Heart left ventricle (tissue), 13 donors: ENCODE results near the gene MAML1.

ENCODE experiments used
- POLR2A ChIP-seq, 2 donors: fragments of 450-650 bp; IDR thresholded peaks; one replicate each; pipeline ENCODE4 v1.6.1; 2017; ENCODE audit warnings: antibody characterized with exemption in 2 of 2, mild to moderate bottlenecking in 2 of 2, moderate library complexity in 2 of 2
- TF ChIP-seq, protein P1 (sequence below), 12 donors: fragments of 200-600 bp; sonication (generic) in 4 of 12; IDR thresholded peaks; one replicate each; pipeline versions ENCODE4 v1.5.0 to v1.8.0; 2018 to 2022; ENCODE audit warnings: antibody characterized with exemption in 12 of 12, mild to moderate bottlenecking in 5 of 12
- donor health status: ischemic (EF 13 %, LVEDD 7.1; RV severe dilation, severe dysfunction).
- donor health status: DM: no; HTN: yes; CAD: no.
- donor health status: DM: no; HTN: no; CAD: no.
- donor health status: ischemic (EF 25% LVEDD 6.9; RV normal size, moderate dysfunction).
- donor health status: ischemic (EF 25% LVEDD 5.7; RV mildly dilated, moderate dysfunction).
- donor health status: ischemic (EF 35%, LVEDD 5.7; RV mildly dilated, moderate dysfunction).
- donor health status: nonischemic (EF 11% LVEDD 7.7; RV severe dilation, severe dysfunction).
- donor health status: DM: yes; HTN: yes; CAD: no.
- donor health status: PGD.
- donor health status: ischemic (EF 29% LVEDD 5.4; RV normal size, mild dysfunction).
- donor health status: nonischemic (EF 23%, LVEDD 6.1; RV moderate dilation, normal function).

DNA sequence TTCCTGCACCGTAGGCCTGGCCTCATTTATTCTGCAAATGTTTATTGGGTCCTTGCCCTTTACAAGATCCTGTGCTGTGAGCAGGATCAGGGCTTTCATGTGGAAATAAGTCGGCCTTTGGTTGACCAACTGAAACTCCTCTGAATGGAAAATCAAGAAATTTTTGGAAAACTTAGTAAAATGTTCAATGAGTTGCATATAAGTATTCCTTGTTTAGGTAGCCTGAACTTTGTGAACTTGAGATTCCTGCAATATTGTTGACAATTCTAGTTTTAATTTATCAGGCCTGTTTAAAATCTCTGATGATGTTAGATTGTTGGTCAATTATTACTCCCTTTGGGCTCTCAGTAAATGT is 1.1 kb downstream of the MAML1 start:
- TF ChIP-seq POLR2A (IDR thresholded peaks at IDR 0.05), result no peak
- TF ChIP-seq, protein P1, sequence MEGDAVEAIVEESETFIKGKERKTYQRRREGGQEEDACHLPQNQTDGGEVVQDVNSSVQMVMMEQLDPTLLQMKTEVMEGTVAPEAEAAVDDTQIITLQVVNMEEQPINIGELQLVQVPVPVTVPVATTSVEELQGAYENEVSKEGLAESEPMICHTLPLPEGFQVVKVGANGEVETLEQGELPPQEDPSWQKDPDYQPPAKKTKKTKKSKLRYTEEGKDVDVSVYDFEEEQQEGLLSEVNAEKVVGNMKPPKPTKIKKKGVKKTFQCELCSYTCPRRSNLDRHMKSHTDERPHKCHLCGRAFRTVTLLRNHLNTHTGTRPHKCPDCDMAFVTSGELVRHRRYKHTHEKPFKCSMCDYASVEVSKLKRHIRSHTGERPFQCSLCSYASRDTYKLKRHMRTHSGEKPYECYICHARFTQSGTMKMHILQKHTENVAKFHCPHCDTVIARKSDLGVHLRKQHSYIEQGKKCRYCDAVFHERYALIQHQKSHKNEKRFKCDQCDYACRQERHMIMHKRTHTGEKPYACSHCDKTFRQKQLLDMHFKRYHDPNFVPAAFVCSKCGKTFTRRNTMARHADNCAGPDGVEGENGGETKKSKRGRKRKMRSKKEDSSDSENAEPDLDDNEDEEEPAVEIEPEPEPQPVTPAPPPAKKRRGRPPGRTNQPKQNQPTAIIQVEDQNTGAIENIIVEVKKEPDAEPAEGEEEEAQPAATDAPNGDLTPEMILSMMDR (IDR thresholded peaks at IDR 0.05), result no peak
